Measurements from ENCODE around the gene PRDM7. TPM values are rescaled to one million over a fixed set of nuclear protein-coding genes. Genes with fewer than 3 reads are reported as not detected.

PRDM7 gene
- total and polyA plus RNA-seq, 4 donors, result not detected

- WGBS, 2 donors, result 2% methylated on average over 35 to 40 of the region's 40 CpGs
- Histone ChIP-seq H3K27ac (ENCODE audit: low read depth in 1 of 2, low read length in 1 of 2) (no peak overlapping the region), H3K4me1 (ENCODE audit: control insufficient read depth in 5 of 5, insufficient read depth in 5 of 5, low read length in 5 of 5) (peaks cover 0 to 14% (median 5%) of the 10 kb centered on the region in 5 donors), H3K36me3 (ENCODE audit: control insufficient read depth in 4 of 4, insufficient read depth in 4 of 4, low read length in 4 of 4) (peaks cover 0 to 13% (median 5%) of the 10 kb centered on the region in 4 donors), H3K4me3 (no peak overlapping the region), H3K27me3 (ENCODE audit: control insufficient read depth in 3 of 3, insufficient read depth in 3 of 3, low read length in 2 of 3) (no peaks in the 10 kb centered on the region), H3K9me3 (ENCODE audit: control insufficient read depth in 4 of 4, insufficient read depth in 3 of 4, low read length in 3 of 4) (no peaks in the 10 kb centered on the region), H3K9ac (ENCODE audit: insufficient read depth in 1 of 2, low read length in 2 of 2) (no peak overlapping the region)
- DNase-seq, result peak; percentile 72 to 81 (median 74)
- peak; percentile 62 for ATAC-seq (ENCODE audit: insufficient read depth, low FRiP score)
- TF ChIP-seq CTCF (IDR thresholded peaks at IDR 0.05; ENCODE audit: control extremely low read depth, extremely low read depth), result no peak
Measured at GRCh38 chr16:90046971-90047713, 30.0 kb downstream of the PRDM7 start.

GRCh38 chr16:90046122-90046970 lies 30.8 kb downstream of the PRDM7 start:
- H3K4me1 ChIP-seq (ENCODE audit: control insufficient read depth in 5 of 5, insufficient read depth in 5 of 5, low read length in 5 of 5), result peaks cover 0 to 14% (median 5%) of the 10 kb centered on the region in 5 donors
- H3K36me3 ChIP-seq (ENCODE audit: control insufficient read depth in 4 of 4, insufficient read depth in 4 of 4, low read length in 4 of 4), result peaks cover 0 to 14% (median 6%) of the 10 kb centered on the region in 4 donors
- 45 to 53% methylated on average over 23 of the region's 23 CpGs for WGBS, 2 donors
- no peaks in the 10 kb centered on the region for H3K9me3 ChIP-seq (ENCODE audit: control insufficient read depth in 4 of 4, insufficient read depth in 3 of 4, low read length in 3 of 4)
- TF ChIP-seq CTCF (IDR thresholded peaks at IDR 0.05; ENCODE audit: control extremely low read depth, extremely low read depth), result no peak
- H3K4me3 ChIP-seq, result no peak overlapping the region
- H3K27ac ChIP-seq (ENCODE audit: low read depth in 1 of 2, low read length in 1 of 2), result no peak overlapping the region
- DNase-seq, result no peak
- no peak overlapping the region for H3K9ac ChIP-seq (ENCODE audit: insufficient read depth in 1 of 2, low read length in 2 of 2)
- no peak for ATAC-seq (ENCODE audit: insufficient read depth, low FRiP score)
- H3K27me3 ChIP-seq (ENCODE audit: control insufficient read depth in 3 of 3, insufficient read depth in 3 of 3, low read length in 2 of 3), result no peaks in the 10 kb centered on the region

GRCh38 chr16:90044111-90044551 lies 33.0 kb downstream of the PRDM7 start:
- 75 to 95% methylated on average over 7 of the region's 7 CpGs for WGBS, 2 donors
- Histone ChIP-seq H3K4me1 (ENCODE audit: control insufficient read depth in 5 of 5, insufficient read depth in 5 of 5, low read length in 5 of 5) (peaks cover 0 to 14% (median 5%) of the 10 kb centered on the region in 5 donors), H3K36me3 (ENCODE audit: control insufficient read depth in 4 of 4, insufficient read depth in 4 of 4, low read length in 4 of 4) (peaks cover 0 to 30% (median 9%) of the 10 kb centered on the region in 4 donors), H3K9me3 (ENCODE audit: control insufficient read depth in 4 of 4, insufficient read depth in 3 of 4, low read length in 3 of 4) (no peaks in the 10 kb centered on the region), H3K4me3 (no peak overlapping the region), H3K9ac (ENCODE audit: insufficient read depth in 1 of 2, low read length in 2 of 2) (no peak overlapping the region), H3K27ac (ENCODE audit: low read depth in 1 of 2, low read length in 1 of 2) (peak overlapping the region in 1 of 2 donors; percentile 10), H3K27me3 (ENCODE audit: control insufficient read depth in 3 of 3, insufficient read depth in 3 of 3, low read length in 2 of 3) (no peaks in the 10 kb centered on the region)
- ATAC-seq (ENCODE audit: insufficient read depth, low FRiP score), result no peak
- no peak for DNase-seq
- no peak for TF ChIP-seq CTCF (IDR thresholded peaks at IDR 0.05; ENCODE audit: control extremely low read depth, extremely low read depth)
